NCI-H1694 (cell line): Measurements from ENCODE around the gene SYNPO2.

Source experiments
- DNase-seq: peaks from one replicate; lab custom pipeline; 2025; lab: John Stamatoyannopoulos, UW

Gene SYNPO2

GRCh38 chr4:118935819-118936218, 47.2 kb downstream of the SYNPO2 start:
- no peak for DNase-seq

- peak; percentile 53 for DNase-seq
Measured at GRCh38 chr4:118936406-118936805, 47.8 kb downstream of the SYNPO2 start.

- DNase-seq, result no peak
Measured at GRCh38 chr4:118939169-118939783, 50.6 kb downstream of the SYNPO2 start.

GRCh38 chr4:118941149-118941548, 52.5 kb downstream of the SYNPO2 start:
- DNase-seq, result no peak

- no peak for DNase-seq
Measured at GRCh38 chr4:118941799-118942198, 53.1 kb downstream of the SYNPO2 start.

DNA sequence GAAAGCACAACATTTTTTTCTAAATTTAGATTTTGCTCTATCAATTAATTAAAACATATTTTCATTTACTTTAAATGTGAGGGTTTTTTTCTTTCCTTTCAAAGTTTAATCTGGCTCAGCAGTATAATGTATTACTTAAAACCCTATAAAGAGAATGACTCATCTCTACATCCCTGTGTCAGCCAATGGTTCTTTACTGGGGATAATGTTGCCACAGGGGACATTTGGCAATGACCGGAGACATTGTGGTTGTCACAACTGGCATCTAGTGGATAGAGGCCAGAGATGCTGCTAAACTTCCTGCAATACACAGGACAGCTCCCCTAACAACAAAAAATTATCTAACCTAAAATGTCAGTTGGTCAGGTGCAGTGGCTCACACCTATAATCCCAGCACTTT, 53.8 kb downstream of the SYNPO2 start:
- no peak for DNase-seq

DNA sequence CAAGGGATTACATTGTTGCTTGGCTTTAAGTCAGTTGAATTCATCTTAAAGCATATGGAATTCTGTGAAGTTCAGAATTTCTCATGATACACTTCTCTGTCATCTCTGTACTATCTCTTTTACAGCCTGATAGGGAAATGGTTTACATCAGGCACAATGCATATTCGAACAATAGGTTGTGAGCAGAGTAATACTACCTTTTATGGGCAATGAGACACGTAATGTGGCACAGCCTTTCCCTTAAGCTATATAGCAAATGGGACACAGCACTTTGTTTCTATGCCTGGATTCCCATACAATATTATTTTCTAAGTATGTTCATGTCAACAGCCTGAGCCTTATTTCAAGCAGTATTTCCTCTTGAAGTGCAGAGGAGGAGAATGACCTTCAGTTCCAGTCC, 58.4 kb downstream of the SYNPO2 start:
- no peak for DNase-seq

DNA sequence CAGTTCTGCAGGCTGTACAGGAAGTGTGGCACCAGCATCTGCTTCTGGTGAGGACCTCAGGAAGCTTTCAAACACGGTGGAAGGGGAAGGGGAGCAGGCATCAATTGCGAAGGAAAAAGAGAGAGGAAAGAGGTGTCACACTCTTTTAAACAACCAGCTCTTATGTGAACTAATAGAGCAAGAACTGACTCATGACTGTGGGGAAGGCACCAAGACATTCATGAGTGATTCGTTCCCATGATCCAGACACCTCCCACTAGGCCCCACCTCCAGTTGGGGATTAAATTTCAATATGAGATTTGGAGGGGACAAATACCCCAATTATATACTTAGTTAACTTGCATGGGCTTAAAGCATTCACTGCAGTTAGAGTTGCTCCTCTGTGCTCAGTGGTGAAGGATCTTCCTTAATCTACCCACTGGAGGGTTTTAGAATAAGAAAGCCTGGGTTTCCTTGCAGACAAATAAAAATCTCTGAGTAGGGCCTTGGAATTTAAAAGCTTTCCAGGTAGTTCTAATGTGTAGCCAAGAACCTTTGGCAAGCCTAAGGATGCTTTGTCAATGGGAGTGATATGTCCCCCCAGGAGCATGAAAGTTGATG, 60.0 kb downstream of the SYNPO2 start:
- DNase-seq, result no peak

DNA sequence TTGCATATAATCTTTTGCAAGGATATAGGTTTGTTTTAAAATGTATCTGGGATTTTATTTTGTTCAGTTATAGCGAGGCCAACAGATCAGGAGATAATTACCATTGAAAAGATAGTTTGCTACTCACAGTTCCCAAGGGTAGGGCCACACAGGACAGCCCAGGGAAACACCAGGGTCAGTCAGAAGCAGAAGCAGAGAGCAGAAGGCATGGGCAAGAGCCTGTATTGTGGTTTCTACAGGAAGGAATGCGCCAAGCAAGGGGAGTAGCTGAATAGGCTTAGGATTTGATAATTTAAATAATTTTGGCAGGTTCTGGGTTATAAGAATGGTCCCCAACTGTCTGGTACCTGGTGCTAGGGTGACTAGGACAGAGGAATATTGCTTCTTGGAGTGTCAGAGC, 61.6 kb downstream of the SYNPO2 start:
- DNase-seq, result no peak

- DNase-seq, result no peak
Measured at GRCh38 chr4:118950929-118951570, 62.4 kb downstream of the SYNPO2 start.

- no peak for DNase-seq
Measured at GRCh38 chr4:118953276-118953675, 64.6 kb downstream of the SYNPO2 start.

GRCh38 chr4:118954246-118954645, 65.6 kb downstream of the SYNPO2 start:
- peak; percentile 9 for DNase-seq

- DNase-seq, result no peak
Measured at GRCh38 chr4:118955515-118955914, 66.9 kb downstream of the SYNPO2 start.

DNA sequence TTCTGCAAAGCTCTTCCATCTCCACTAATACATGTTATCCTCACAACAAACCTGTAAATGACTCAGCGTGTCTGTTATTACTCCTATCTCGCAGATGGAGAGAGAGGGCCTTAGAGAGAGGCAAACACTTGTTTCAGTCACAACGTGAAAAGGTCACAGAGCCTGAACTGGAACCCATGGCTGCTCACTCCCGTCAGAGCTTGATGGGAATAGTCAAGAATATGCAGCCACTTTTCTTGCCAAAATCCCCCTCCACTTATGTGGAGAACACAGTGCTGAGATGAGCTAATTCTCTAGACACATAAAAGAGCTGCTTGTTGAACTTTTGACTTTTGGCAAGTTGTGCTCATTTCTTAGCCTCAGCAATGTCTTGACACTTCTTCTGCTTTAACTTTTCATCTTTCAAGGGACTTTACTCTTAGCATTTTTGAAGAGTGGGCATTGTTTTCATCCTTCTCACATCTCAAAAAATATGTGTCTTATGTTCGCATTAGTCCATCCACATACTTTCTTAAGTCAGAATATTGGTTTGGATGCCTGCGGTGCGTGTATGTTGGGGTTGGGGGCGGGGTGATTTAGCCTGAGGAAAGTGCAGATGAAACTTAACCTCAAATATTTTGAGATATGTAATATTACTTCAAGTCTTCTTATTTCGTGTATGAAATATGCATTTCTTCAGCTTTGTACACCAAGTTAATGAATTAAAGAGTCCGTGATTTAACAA, 69.2 kb downstream of the SYNPO2 start:
- no peak for DNase-seq

DNA sequence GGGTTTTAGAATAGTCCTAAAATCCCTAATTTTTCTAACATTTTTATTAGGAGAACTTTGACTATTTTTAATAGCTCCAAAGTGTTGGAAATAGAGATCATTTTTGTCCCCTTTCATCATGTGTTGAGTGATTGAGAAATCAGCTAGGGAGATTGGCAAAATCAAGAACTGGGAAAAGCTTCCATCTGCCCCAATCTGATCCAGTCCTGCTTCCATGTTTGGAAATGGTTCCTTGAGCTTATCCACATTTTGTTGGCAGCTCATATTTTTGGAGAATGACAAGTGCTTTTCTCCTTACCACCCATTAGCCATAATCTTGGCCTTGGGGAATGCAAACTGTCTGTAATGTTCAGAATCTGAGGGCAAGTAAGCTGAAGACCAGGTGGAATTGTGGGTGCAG, 73.9 kb downstream of the SYNPO2 start:
- no peak for DNase-seq

DNA sequence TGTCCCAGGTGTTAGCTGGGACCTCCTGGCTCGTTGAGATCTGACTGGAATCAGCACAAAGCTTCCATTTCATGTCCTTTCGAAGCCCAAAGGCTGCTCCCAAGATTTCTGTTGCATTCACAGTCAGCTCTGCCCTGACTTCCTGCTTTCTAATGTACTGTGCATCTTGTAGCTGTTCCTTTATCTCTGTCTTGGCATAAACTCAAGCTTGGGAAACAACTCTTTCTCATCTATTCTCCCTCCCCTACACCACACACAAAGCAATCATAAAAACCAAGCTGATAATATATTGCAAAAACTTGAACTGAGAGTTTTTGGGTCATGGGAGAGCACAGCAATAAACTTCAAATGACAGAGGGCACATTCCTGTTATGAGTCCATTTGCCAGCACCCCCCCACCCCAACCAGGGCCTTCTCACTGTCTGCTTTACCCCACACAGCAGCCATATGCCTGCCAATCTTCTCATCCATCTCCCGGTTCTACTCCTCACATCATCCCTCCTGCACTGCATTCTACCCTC, 76.3 kb downstream of the SYNPO2 start:
- no peak for DNase-seq

- DNase-seq, result no peak
Measured at GRCh38 chr4:118967393-118967792, 78.7 kb downstream of the SYNPO2 start.

GRCh38 chr4:118968005-118968404, 79.4 kb downstream of the SYNPO2 start:
- no peak for DNase-seq

- DNase-seq, result no peak
Measured at GRCh38 chr4:118968813-118969212, 80.2 kb downstream of the SYNPO2 start.

DNA sequence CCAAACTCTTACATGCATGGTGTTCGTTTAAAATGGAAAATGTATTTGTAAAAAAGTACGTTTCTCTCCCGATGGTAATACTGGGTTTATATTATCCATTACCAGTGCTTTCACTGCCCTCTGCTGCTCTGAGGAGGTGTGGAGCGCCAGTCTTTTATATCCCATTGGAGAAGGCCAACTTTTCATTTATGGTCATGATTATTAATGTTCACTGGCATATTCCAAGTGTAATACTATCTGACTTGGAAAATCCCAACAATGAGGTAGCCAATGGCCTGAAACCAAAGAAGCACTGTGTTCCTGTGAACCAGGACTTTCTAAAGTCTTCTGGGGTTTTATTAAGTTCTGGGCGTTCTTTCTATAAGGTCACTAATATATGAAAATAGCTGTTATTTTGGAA, 80.7 kb downstream of the SYNPO2 start:
- DNase-seq, result peak; percentile 21

GRCh38 chr4:118972167-118972566, 83.5 kb downstream of the SYNPO2 start:
- no peak for DNase-seq

GRCh38 chr4:118973295-118973694, 84.6 kb downstream of the SYNPO2 start:
- no peak for DNase-seq

GRCh38 chr4:118974758-118975157, 86.1 kb downstream of the SYNPO2 start:
- DNase-seq, result no peak
